ENCODE data around the gene XXYLT1. TPM values are rescaled to one million over a fixed set of nuclear protein-coding genes. Genes with fewer than 3 reads are reported as not detected.

Gene XXYLT1
- total RNA-seq, 4 donors from 2014 or later, result 9.6 to 17.7 (median 13.2) TPM

DNA sequence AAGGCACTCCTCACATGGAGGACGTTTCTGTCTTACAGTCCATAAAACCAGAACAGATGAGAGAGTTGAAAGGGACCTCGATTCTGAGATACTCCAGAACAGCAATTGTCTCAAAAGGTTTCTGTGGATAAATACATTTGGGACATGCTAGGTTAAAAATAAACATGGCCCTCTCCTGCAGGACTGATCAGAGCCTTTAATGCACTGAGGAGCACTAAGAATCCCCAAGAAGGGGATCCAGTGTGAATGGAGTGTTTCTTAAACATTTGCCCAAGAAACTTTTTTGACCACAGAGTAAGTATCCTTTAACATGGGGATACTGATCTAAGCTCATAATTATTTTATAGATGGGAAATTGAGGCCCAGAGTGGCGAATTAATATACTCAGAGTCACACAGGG is 223.4 kb downstream of the XXYLT1 start:
- Histone ChIP-seq H3K36me3 (no peaks in the 10 kb centered on the region), H3K27me3 (peaks cover 0 to under 1% of the 10 kb centered on the region in 2 donors), H3K9me3 (no peaks in the 10 kb centered on the region), H3K4me1 (no peaks in the 10 kb centered on the region), H3K27ac (no peak overlapping the region), H3K4me3 (no peak overlapping the region)
- WGBS, 2 donors, result 69 to 74% methylated on average over 3 of the region's 3 CpGs
- TF ChIP-seq POLR2A (IDR thresholded peaks at IDR 0.05), result no peak
- TF ChIP-seq CTCF (IDR thresholded peaks at IDR 0.05), result no peak
- TF ChIP-seq EP300 (IDR thresholded peaks at IDR 0.05), result no peak
- no peak for DNase-seq (ENCODE audit: low spot score in 2 of 2)

- no peaks in the 10 kb centered on the region for H3K4me1 ChIP-seq
- DNase-seq (ENCODE audit: low spot score in 2 of 2), result no peak
- WGBS, 2 donors, result 70 to 77% methylated on average over 6 of the region's 6 CpGs
- no peak overlapping the region for H3K4me3 ChIP-seq
- peaks cover 0 to 5% of the 10 kb centered on the region in 2 donors for H3K27me3 ChIP-seq
- TF ChIP-seq POLR2A (IDR thresholded peaks at IDR 0.05) (no peak), EP300 (IDR thresholded peaks at IDR 0.05) (no peak), CTCF (IDR thresholded peaks at IDR 0.05) (no peak)
- H3K27ac ChIP-seq, result no peak overlapping the region
- no peaks in the 10 kb centered on the region for H3K36me3 ChIP-seq
- no peaks in the 10 kb centered on the region for H3K9me3 ChIP-seq
These were observed 224.5 kb downstream of the XXYLT1 start for GRCh38 chr3:195046441-195046840.

- H3K36me3 ChIP-seq, result no peaks in the 10 kb centered on the region
- no peak overlapping the region for H3K4me3 ChIP-seq
- no peaks in the 10 kb centered on the region for H3K9me3 ChIP-seq
- no peaks in the 10 kb centered on the region for H3K4me1 ChIP-seq
- peaks cover 0 to 5% of the 10 kb centered on the region in 2 donors for H3K27me3 ChIP-seq
- no peak for DNase-seq (ENCODE audit: low spot score in 2 of 2)
- no peak for TF ChIP-seq POLR2A (IDR thresholded peaks at IDR 0.05)
- no peak for TF ChIP-seq CTCF (IDR thresholded peaks at IDR 0.05)
- no peak for TF ChIP-seq EP300 (IDR thresholded peaks at IDR 0.05)
- H3K27ac ChIP-seq, result no peak overlapping the region
- WGBS, 2 donors, result 74 to 83% methylated on average over 12 to 17 of the region's 17 CpGs
These were observed 225.3 kb downstream of the XXYLT1 start for GRCh38 chr3:195045481-195046210.

GRCh38 chr3:195044411-195044810 is 226.5 kb downstream of the XXYLT1 start:
- no peaks in the 10 kb centered on the region for H3K4me1 ChIP-seq
- H3K36me3 ChIP-seq, result no peaks in the 10 kb centered on the region
- 88 to 93% methylated on average over 6 to 7 of the region's 7 CpGs for WGBS, 2 donors
- H3K4me3 ChIP-seq, result no peak overlapping the region
- H3K27me3 ChIP-seq, result peaks cover 0 to 5% of the 10 kb centered on the region in 2 donors
- H3K27ac ChIP-seq, result no peak overlapping the region
- TF ChIP-seq POLR2A (IDR thresholded peaks at IDR 0.05) (no peak), CTCF (IDR thresholded peaks at IDR 0.05) (no peak), EP300 (IDR thresholded peaks at IDR 0.05) (no peak)
- no peak for DNase-seq (ENCODE audit: low spot score in 2 of 2)
- no peaks in the 10 kb centered on the region for H3K9me3 ChIP-seq

DNA sequence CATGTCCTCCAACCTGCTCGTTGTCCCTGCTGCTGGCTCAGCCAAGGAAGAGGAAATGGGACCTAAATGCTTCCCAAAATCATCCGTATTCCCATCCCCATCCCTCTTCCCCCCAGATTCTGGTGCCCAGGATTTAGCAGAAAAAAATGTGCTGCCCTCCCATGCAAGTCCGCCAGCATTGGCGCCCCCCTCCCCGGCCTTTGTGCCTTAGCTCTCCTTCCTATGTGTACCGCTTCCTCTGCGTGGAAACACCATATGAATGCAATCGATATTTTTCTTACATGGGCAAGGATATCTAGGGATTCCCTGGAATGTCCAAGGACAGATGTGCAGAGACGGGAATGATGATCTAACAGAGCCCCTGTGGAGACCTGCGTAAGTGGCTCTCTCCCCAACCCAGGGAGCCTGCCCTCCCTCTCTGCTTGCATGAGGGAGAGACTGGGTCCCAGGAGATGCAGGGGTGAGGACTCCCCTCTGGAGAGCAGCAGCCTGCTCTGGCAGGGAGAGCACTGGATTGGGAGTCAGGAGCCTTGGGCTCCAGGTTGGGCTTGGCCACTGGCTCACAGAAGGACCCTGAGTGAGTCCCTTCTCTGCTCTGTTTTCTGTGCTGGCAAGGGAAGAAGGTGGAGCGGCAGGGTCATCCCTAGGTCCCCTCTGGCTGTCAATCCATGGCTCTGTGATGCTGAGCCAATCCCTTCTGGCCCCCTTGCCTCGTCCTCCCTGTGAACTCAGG is 227.2 kb downstream of the XXYLT1 start:
- no peak for DNase-seq (ENCODE audit: low spot score in 2 of 2)
- TF ChIP-seq POLR2A (IDR thresholded peaks at IDR 0.05) (no peak), EP300 (IDR thresholded peaks at IDR 0.05) (no peak), CTCF (IDR thresholded peaks at IDR 0.05) (no peak)
- peaks cover 0 to 5% of the 10 kb centered on the region in 2 donors for H3K27me3 ChIP-seq

More for the DNA sequence above, 227.2 kb downstream of the XXYLT1 start:
- Histone ChIP-seq H3K9me3 (no peaks in the 10 kb centered on the region), H3K4me1 (no peaks in the 10 kb centered on the region), H3K27ac (no peak overlapping the region), H3K36me3 (no peaks in the 10 kb centered on the region), H3K4me3 (no peak overlapping the region)
- WGBS, 2 donors, result 67 to 74% methylated on average over 12 of the region's 12 CpGs

Data from tibial nerve (tissue), 4 donors.